Measurements from ENCODE around the gene OR6N1.

DNA sequence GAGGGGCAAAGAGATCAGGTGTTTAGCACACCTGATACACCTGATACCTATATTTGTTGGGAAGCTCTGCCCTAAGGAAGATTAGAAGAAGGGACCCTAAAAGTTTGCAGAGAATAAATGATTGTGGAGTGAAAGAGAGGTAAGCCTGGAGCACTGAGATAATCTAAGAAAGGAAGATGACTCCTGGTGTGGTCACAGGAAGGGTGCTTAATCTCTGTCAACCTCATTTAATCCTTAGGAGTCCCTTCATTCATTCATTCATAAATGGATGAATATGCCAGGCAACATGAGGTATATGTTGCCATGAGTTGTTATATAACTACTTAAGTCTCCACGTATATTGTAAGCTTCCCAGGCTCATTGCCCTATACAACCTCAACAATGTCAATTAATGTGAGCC, 43.0 kb upstream of the OR6N1 start:
- TF ChIP-seq, protein P1, sequence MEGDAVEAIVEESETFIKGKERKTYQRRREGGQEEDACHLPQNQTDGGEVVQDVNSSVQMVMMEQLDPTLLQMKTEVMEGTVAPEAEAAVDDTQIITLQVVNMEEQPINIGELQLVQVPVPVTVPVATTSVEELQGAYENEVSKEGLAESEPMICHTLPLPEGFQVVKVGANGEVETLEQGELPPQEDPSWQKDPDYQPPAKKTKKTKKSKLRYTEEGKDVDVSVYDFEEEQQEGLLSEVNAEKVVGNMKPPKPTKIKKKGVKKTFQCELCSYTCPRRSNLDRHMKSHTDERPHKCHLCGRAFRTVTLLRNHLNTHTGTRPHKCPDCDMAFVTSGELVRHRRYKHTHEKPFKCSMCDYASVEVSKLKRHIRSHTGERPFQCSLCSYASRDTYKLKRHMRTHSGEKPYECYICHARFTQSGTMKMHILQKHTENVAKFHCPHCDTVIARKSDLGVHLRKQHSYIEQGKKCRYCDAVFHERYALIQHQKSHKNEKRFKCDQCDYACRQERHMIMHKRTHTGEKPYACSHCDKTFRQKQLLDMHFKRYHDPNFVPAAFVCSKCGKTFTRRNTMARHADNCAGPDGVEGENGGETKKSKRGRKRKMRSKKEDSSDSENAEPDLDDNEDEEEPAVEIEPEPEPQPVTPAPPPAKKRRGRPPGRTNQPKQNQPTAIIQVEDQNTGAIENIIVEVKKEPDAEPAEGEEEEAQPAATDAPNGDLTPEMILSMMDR (IDR thresholded peaks at IDR 0.05) = no peak
- no peak for TF ChIP-seq POLR2A (IDR thresholded peaks at IDR 0.05)

All from heart left ventricle (tissue), 13 donors.